ENCODE data around the gene SF1.

GRCh38 chr11:64764753-64765152 is 13.6 kb downstream of the SF1 start:
- TF ChIP-seq CTCF (IDR thresholded peaks at IDR 0.05; ENCODE audit: low read length) (no peak), EZH2 (optimal IDR thresholded peaks at IDR 0.05; ENCODE audit: low read depth, low read length) (no peak), EZH2phosphoT487 (IDR thresholded peaks at IDR 0.05; ENCODE audit: low read length) (no peak)

Data from MM.1S (cell line).